Measurements from ENCODE around the gene NOSIP. TPM values are rescaled to one million over a fixed set of nuclear protein-coding genes. Genes with fewer than 3 reads are reported as not detected.

Gene NOSIP
- total and polyA plus RNA-seq, 10 of the 15 experiments (the other 5 are each of a cell fraction or from before 2014, with no cell fraction given): 7.2 to 85.5 (median 48.4) TPM

- no peak for TF ChIP-seq NR2C2 (IDR thresholded peaks at IDR 0.05; ENCODE audit: borderline replicate concordance, control insufficient read depth, insufficient read length, low read depth)
- TF ChIP-seq E2F8 (IDR thresholded peaks at IDR 0.05; ENCODE audit: low read depth, partially characterized antibody): no peak
- no peak for TF ChIP-seq PRDM15 (CRISPR knock-in tag; IDR thresholded peaks at IDR 0.05)
Observed at GRCh38 chr19:49609499-49610092, 29.2 kb upstream of the NOSIP start (continued).

- FAIRE-seq: no peak
- Histone ChIP-seq H4K20me1 (ENCODE audit: control insufficient read depth, insufficient read depth) (no peaks in the 10 kb centered on the region), H3K79me2 (ENCODE audit: control insufficient read depth, insufficient read depth, low read length) (no peaks in the 10 kb centered on the region; the same call in 1 of the 2 replicates), H3K4me2 (ENCODE audit: control insufficient read depth, insufficient read depth) (no peak overlapping the region), H3K4me1 (ENCODE audit: control insufficient read depth, insufficient read depth, low read length) (no peaks in the 10 kb centered on the region), H3K27me3 (replicated peaks in 1 of 2; ENCODE audit: control insufficient read depth in 2 of 2, insufficient read depth in 2 of 2, low read length in 1 of 2) (no peaks in the 10 kb centered on the region), H3K9ac (ENCODE audit: control insufficient read depth, insufficient read depth, low read length) (no peak overlapping the region), H3K36me3 (ENCODE audit: control insufficient read depth in 2 of 2, insufficient read depth in 2 of 2, low read length in 1 of 2) (peaks cover 10 to 16% of the 10 kb centered on the region in 2 experiments), H2AFZ (ENCODE audit: control insufficient read depth, low read depth, low read length) (no peak overlapping the region), H3K27ac (ENCODE audit: control insufficient read depth, insufficient read depth) (no peak overlapping the region), H3K9me3 (replicated peaks; ENCODE audit: control insufficient read depth, insufficient read depth, low read length) (no peaks in the 10 kb centered on the region), H3K4me3 (no peak overlapping the region)
- DNase-seq (ENCODE audit: low read depth, low spot score): no peak
- POLR2A ChIA-PET: no interaction called here
- CTCF ChIA-PET: no interaction called here
- no TSS peak for BruUV-seq (replicated peaks)
- SMC1A ChIA-PET (ENCODE audit: uncharacterized antibody, unreplicated experiment): no interaction called here
- TF ChIP-seq HDAC6 (IDR thresholded peaks at IDR 0.05; ENCODE audit: unreplicated experiment) (no peak), CHD4 (IDR thresholded peaks at IDR 0.05) (no peak), NFYA (IDR thresholded peaks at IDR 0.05; ENCODE audit: borderline replicate concordance, low read depth, low read length) (no peak), GABPA (IDR thresholded peaks at IDR 0.05; ENCODE audit: low read depth) (no peak), BACH1 (IDR thresholded peaks at IDR 0.05; ENCODE audit: borderline replicate concordance) (no peak)
- no peak for ATAC-seq
- in situ Hi-C loops (cut with MboI) (no loop called here), intact Hi-C loops (cut with micrococcal nuclease; ENCODE audit: unreplicated experiment) (no loop called here)
- 94% methylated on average over 7 of the region's 7 CpGs for WGBS (ENCODE audit: insufficient coverage, insufficient replicate concordance, low lambda C conversion rate, missing lambda C conversion rate)
- RAD21 ChIA-PET (ENCODE audit: unreplicated experiment): no interaction called here
Observed at GRCh38 chr19:49605605-49606004, 25.2 kb upstream of the NOSIP start.

All from GM12878 (cell line).